ENCODE results near the gene RPTOR.

DNA sequence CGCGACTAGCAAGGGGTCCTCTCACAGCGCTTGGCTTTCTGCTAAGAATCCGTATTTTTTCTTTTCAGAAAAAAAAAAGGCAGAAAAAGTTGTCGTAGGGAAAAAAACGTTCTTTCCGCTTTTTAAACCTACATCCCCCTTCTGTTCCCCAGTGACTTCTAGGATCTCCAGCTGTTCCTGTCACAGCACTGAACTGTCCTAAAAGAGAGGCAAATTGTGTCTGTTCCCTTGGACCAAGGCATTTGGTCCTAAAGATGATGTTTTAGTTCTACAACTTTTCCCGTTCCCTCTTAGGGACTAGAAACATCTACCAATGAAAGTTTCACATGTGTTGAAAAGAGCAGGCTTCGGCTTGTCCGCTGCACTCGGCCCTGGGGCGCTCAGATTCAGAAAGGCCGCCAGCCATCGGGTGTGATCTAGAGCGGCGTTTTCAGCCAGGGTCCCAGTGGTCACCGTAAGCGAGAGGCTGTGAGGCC, 346.3 kb downstream of the RPTOR start:
- TF ChIP-seq EZH2 (IDR thresholded peaks at IDR 0.05; ENCODE audit: low read length, missing control alignments): no peak
- TF ChIP-seq, protein P1, sequence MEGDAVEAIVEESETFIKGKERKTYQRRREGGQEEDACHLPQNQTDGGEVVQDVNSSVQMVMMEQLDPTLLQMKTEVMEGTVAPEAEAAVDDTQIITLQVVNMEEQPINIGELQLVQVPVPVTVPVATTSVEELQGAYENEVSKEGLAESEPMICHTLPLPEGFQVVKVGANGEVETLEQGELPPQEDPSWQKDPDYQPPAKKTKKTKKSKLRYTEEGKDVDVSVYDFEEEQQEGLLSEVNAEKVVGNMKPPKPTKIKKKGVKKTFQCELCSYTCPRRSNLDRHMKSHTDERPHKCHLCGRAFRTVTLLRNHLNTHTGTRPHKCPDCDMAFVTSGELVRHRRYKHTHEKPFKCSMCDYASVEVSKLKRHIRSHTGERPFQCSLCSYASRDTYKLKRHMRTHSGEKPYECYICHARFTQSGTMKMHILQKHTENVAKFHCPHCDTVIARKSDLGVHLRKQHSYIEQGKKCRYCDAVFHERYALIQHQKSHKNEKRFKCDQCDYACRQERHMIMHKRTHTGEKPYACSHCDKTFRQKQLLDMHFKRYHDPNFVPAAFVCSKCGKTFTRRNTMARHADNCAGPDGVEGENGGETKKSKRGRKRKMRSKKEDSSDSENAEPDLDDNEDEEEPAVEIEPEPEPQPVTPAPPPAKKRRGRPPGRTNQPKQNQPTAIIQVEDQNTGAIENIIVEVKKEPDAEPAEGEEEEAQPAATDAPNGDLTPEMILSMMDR (conservative IDR thresholded peaks at IDR 0.05 in 1 of 2, IDR thresholded peaks at IDR 0.05 in 1 of 2; ENCODE audit: low read depth in 1 of 2, low read length in 2 of 2): no peak
